ENCODE results near the gene EMID1.

The EMID1 gene

DNA sequence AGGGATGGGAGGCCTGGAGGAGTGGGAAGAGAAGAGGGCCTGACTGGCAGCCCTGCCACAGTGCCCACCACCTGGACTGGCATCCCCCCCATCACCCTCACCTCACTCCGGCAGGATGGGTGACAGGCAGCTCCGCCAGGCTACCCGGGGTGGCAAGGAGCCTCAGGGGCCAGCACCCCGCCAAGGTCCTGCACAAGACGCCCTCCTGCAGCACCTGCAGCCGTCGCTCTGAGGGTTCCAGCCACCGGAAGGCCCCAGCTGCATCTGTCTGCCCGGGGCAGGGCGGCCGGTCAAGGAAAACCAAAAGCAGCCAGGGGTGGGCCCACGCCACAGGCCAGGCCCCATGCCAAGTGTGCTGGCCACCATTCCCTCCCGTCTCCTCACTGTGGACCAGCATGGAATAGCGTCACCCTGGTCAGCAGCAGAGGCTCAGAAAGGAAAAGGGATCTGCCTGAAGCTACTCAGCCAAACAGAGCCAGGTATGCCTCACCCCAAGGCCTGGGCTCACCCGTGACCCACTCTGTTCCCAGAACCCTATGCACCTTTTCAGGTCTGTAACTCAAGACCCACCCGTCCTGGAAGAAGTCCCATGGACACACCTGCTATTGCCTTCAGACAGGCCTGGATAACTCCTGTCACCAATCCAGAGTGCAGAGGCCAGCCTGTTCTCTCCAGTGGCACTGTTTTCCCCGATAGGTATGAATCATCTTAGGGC, 55.1 kb downstream of the EMID1 start:
- DNase-seq = no peak

DNA sequence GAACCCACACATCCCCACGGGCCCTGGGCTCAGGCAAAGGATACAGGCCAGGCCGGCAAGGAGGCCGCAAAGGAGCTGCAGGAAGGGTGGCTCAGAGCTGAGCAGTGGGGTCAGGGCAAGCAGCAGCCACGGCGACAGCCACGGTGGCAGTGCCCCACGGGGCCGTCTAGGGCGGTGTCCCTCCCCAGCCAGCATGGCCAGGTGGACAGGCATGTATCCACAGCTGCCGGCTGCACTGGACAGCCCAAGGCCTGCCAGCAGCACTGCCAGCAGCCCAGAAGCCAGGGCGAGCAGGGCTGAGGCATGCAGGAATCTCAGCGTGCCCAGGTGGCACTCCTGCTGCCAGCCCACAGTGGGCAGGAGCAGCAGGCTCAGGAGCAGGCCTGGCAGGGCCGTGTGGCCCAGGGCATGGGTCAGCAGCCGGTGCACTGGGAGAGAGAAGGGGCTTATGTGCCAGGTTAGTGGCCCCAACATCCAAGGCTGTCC, 58.1 kb downstream of the EMID1 start:
- no peak for DNase-seq

DNA sequence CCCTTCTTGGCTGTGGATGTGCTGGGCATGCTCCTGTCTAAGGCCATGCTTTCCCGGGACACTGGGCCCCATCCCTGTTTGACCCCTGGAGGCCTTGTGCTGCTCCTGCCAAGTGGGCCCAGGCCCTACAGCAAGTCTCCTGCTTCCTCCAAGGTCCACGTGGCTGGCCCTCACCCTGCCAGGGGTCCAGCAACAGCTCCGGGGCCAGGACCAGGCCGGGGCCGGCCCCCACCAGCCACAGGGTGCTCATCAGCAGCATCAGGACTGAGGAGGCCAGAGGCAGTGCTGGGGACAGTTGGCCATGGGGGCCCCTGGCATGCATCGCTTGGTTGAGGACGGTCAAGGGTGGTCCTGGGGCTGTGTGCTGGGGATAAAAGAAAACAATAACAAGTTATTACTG, 59.6 kb downstream of the EMID1 start:
- DNase-seq = no peak

DNA sequence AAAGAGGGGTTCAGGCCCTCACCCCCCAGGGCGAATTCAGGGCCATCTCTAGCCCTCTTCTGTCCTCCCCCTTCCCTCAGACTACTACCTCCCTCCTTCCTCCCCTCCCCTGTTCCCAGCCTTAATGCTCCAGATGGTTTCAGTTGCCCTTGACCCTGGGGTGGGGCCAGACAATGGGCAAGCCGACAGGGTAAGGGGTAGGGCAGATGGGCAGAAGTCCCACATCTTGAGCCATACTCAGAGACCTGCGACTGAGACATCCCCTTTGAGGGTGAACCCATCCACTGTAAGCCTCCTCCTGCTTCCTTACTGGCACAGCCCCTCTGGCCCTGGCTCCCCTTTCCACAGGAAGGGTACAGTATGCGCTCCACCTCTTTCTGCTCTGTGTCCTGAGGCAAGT, 60.2 kb downstream of the EMID1 start:
- no peak for DNase-seq

DNA sequence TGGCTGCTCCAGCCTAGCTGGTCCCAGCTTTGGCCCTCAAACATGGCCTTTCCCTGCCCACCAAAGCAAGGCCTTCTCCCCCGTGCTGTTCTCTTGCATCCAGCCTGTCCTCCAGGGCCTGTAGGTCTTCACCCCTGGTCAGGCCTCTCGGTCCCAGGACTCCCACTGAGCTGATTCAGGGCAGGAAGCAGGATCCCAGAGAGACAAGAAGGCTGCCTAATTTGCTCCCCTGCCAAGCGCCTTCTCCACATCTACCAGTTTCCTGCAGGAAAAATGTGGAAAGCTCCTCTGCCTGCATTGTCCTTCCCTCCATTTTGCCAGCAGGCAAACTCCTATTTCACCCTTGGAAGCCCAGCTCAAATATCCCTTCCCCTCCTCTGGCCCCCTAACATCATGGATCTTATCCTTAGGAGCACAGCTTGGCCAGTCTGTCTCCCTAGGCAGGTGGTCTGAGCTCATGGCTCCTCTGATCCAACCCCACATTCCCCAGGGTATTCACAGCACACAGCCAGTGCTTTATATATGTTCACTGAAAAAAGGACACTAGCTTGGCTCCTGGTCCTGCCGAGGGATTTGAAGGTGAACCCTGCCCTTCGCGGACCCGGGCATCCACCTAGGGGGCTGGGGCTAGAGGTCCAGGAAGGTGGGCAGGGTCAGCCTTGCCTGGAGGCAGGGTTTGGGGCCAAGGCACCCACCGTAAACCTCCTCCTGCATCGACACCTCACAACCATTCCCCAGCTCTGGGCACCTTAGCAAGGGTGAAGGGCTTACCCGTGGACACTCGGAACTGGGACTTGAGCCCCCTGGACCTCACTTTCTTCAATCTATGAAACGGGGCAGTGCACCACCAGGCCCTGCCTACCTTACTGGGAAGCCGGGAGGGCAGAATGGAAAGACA, 61.1 kb downstream of the EMID1 start:
- no peak for DNase-seq

DNA sequence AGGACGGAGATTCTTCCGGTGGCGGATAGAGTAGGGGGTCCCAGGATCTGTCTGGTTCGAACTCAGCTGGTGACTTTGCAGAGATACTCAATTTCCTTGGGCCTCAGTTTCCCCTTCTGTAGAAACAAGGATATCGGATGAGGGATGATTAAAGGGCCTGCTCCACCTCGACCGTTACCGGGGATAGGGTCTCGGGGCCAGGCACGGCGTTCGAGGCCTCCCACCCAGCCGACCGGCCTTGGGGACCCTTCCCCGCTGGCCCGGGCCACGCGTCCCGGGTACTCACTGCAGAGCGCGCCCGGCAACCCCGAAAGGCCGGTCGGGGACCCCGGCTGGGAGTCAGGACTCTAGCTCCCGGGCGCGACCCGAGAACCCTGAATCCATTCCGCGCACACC, 61.8 kb downstream of the EMID1 start:
- no peak for DNase-seq

DNA sequence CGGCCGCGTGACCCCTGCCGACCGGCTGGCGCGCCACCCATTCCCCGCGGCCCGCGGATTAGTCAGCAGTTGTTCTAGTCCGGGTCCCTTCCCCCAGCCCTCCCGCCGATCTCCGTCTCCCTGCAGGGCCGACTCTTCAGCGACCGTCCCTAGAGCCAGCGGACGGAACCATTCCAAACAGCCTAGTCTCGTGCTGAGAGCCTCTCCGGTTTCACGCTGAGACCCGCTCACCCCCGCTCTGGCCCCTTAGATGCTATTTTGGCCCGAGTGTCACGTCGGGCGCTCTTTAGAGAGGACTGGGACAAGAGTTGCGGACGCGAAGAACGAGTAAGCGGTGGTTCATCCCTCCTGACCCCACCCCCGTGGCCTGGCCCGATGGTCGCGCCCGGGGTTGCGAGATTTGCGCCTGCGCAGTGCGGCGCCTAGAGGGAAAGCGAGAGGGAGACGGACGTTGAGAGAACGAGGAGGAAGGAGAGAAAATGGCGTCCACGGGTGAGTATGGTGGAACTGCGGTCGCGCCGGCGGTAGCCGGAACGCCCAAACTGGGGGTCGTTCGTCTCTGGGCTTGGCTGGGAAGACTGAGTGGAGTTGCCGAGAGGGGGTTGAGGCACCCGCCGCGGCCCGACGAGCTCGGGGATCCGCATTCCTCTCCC, 62.3 kb downstream of the EMID1 start, which contains the start of the genes EWSR1 and RHBDD3:
Gene EWSR1 (plus strand): TSS at position 411 of the 653 bp plus-strand sequence. CDS start 69 bp downstream, at position 480.
Gene RHBDD3 (minus strand): TSS at position 124 of the 653 bp plus-strand sequence. CDS start 2,355 bp downstream, outside the sequence.
- peak; percentile 68 for DNase-seq

DNA sequence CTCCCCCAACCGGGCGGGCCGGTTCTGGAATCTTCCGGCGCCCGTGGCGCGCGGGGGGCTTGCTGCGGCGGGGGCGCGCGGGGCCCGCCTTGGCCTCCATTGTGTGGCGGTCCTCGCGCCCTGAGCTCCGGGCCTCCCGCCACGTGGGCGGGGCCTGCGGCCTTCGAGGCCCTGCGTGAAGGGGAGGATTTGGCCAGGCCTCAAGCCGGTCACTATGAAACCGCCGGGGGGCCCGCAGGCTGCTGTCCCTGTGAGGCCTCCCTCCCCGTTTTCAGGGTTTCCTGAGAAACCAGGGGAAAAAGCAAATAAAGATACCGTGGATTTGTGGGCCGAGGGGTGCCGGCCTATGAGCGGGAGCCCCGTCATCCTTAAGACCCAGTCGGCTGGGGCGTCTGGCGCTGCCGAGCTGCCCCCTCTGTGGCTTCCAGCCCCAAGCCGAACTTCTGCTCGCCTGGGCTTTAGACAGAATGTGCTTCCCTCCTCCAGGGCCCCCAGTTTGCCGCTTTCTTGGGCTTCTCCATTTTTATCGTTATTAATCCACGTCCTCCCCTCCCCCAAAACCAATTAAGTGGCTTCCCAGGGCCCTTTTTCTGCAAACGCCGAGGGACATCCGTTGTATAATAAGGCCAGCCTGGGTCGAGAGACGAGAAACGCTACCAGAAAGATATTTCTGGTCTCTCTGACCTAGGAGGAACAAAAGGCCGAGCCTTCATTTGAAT, 63.0 kb downstream of the EMID1 start:
- no peak for DNase-seq

DNA sequence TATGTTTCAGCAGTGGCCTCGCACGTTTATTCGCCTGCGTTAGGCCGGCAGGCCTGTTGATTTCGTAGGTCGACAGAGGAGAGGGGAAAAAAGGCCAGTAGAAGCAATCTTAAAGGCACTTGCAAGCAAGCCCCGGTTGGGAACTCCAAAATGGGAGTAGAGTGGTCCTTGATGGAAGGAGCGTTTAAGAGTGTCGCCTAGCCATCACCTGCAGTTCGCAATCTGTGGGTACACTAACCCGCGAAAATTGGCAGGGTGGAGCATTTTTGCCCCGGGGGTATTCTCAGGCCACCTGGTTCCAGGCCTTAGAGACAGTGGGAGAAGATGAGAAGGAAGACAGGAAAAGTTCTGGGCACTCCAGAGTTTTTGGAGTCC, 63.5 kb downstream of the EMID1 start:
- no peak for DNase-seq

DNA sequence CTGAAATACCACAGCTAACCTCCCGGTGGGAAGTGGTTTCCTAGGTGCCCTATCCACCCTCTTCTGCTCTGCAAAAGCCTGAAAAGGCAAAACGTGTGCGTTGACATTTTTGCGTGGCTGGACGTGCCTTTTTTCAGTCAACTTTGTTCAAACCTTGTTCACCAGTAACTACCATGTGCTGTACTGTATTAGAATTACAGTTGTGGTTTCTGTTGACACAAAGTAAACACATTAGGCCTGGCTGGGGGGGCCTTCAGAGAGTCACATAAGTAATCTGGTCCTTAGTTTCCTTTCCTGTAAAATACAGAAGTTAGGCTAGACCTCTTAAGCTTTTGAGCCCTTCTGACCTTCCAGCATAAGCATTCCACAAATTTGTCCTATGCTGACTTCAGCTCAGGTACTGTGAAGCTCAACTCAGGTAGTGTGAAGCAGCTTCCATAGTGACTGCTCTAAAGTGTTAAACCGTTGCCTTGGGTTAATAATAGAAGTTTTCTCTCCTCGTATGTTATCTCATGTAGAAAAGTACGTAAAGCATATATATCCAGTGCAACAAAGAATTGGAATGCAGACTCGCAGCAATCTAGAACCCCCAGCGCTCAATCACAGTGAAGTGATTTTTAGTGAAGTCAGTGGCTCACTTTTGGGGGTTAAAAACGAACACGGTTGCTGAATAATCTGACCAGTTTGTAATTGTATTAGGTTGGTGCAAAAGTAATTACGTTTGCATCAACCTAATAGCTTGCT, 64.2 kb downstream of the EMID1 start:
- no peak for DNase-seq

DNA sequence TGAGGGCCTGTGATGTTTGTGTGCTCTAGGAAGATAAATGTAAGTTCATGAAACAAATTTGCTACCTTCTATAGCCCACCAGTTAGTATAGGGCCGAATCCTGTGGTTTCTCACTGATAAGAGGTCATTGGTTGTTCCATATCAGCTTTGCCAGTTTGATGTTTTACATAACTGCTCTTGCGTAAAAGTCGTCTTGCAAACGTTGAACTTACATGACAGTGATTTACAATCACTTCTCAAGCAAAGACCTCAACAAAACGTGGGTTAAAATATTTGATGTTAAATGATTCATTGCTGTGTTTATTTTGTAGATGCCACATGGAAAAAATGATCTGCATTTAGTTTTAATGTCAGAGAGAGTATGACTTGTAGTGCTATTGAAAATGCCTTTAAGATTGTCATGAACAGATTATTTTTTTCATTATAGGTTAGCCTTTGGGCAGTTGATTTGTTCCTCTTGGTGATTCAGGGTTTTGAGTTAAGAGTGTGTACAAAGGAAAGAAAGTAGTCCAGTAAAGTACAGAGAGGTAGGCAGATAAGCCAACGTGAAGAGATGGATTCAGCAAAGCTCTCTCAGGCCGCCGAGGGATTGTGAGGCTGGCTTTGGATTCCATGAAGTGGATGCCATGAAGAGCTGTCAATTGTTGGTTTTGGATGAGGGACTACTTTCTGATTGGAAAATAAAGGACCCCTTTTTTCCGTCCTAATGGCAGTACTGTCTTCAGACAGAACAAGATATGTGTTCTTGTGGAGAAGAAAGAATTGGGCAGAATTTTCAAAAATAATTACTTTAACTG, 65.0 kb downstream of the EMID1 start:
- no peak for DNase-seq

DNA sequence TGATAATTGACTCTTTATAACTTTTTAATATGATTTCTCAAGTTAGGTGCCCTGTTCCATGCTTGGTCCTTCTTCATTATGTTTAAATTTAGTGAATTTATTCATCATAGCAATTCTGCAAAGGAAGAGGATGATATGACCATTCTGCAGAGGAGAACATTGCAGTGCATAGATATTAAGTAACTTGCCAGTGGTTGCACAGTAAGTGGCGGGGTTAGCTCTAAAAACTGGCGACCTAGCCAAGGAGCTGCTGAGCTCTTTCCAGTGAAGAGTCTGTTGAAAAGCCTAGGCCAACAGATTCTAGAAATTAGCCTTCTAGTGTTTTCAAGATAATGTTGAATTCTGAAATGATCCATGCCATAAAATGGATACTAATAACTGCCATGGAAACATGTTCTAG, 66.9 kb downstream of the EMID1 start:
- DNase-seq = no peak

DNA sequence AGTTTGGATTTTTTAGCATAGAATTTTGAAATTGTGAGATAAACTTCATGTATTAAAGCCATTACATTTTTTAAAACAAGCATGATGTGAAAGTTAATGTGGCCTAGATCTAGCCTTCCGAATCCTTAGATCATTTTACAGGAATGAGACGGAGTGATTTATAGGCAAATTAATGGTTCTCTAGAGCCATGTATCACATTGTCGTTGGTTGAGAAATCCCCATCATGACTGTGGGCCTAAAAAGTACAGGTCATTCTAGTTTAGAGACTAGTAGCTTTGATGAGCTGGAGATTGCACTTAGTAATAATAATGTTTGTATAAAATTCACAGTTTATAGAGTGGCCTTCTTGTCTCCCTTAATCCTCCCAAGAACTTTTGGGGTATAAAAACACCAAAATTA, 69.5 kb downstream of the EMID1 start:
- no peak for DNase-seq

DNA sequence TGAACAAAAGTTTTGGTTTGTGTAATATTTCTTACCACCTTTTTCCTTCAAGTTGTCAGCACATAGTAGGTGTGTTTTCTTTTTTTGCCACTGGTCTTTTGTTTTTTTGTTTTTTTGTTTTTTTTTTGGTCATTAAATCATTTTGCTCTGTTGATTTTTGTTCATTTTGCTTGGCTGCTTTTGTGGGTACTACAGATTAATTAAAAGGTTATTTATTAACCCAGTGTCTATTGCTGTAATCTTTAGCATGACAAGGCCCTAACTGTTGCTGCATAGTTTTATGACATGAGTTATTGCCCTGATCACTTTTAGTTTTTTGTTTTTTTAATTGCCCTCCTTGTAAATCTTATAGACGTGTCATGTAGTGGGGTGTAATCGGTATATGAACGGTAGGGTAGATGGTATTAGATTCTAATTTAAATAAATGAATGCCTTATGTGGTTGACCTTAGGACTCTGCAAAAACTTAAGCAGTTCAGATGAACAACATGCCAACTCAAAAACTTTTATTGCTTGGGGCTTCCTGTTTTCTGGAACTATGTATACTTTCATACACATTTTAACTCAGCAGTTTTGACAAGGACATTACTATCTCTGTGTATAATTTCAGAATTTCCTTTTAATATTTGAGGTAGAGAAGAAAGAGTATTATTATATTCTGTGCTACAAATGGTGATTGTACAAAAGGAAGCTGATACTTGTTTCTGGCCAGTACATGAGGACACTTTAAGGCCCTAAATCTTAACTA, 70.3 kb downstream of the EMID1 start:
- no peak for DNase-seq

DNA sequence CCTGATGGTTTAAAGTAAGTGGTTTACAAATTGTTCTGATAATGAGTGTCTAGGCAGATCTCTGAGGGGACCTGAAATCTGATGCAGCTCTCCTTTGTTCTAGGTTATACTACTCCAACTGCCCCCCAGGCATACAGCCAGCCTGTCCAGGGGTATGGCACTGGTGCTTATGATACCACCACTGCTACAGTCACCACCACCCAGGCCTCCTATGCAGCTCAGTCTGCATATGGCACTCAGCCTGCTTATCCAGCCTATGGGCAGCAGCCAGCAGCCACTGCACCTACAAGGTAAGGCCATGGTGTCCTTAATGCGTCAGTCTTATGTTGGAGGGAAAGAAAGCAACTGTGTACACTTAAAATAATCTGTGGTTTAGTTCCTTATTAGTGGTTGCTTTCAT, 72.2 kb downstream of the EMID1 start:
- no peak for DNase-seq

DNA sequence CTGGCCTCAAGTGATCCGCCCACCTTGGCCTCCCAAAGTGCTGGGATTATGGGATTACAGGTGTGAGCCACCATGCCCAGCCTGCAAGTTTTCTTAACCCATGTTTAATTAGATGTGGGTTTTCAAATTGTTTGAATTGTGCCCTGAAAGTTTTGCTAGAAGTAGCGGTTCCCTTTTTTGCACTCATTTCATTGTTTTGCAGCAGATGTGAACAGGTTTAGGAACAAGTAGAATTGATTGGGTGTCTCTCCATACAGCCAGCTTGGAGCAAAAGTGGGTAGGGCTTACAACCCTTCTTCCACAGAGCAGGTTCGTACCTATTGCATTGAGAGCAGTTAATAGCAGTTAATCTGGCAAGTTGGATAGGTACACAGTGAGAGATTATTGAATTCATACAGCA, 78.5 kb downstream of the EMID1 start:
- no peak for DNase-seq

DNA sequence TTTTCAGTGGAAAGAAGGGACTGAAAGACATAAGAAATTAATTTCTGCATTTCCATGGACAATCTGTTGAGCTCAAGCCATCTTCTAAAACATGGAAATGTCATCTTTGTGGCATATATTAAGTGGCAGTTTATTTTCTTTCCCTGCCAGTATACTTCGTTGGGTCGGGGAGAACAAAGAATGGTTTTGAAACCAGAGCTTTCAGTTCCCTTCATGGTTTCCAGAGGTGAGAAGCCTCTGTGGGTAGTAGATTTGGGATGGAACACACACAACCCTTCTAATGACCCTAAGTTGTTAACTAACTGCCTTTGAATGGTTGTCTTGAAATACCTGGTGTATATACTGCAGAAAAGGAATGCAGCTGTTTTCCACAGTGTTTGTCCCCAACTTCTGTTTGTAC, 83.1 kb downstream of the EMID1 start:
- no peak for DNase-seq

DNA sequence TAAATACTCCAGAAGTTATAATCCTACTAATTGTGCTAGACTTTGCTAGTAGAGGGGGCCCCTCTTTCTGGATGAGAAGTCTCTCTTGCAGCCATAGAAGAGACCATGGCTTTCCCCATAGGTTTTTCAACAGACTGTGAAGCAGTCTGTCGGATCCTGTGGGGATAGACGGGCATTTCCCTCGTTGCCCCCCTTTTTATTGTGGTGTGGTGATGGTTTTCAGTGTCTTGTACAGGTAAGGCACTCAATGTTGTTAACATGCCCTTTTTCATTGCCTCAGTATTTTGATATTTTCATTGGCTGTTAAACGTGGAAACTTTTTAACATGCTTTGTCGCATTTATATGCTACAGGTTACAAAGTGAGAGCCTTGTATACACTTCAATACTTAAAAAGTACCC, 84.4 kb downstream of the EMID1 start:
- no peak for DNase-seq

DNA sequence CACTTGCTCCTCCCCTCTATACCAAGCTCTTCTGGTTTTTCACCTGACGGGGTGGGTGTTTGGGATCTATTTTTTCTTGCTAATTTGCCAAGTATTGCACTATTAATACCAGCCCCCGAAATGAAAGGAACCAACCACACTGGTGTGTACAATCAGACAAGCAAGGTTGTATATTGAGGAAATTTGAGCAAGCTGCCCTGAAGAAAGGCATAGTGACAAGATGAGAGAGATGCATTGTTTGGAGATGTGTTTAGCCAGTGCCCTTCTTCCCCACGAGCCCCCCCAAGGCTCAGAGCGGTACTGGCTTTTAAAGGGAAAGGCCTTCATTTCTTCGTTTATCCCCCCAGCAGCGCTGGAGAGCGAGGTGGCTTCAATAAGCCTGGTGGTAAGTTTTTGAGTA, 85.5 kb downstream of the EMID1 start:
- no peak for DNase-seq

DNA sequence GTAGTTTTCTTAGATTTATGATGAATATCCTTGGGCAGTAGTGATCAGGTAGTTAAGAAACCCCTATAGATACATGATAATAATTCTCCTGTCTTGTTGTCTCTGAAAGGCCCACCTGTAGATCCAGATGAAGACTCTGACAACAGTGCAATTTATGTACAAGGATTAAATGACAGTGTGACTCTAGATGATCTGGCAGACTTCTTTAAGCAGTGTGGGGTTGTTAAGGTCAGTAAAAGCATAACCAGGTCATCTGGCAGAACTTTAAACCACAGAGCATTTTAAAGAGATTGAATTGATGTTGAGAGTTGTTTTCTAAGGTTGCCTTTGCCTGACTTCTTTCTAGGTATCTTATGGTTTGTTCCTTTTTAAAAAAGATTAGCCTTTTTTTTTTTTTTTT, 86.7 kb downstream of the EMID1 start:
- no peak for DNase-seq

Measured in NCI-H1417 treated with DMSO at 0.1 percent for 48 hours (cell line).